ENCODE measurements around the gene CCL26. TPM values are rescaled to one million over a fixed set of nuclear protein-coding genes. Genes with fewer than 3 reads are reported as not detected.

The CCL26 gene
- total and polyA plus RNA-seq, 9 of the 15 experiments (the other 6 are each of a cell fraction or from before 2014, with no cell fraction given): 2.3 to 26.8 (median 8.4) TPM

GRCh38 chr7:75738604-75738974 is 33.4 kb downstream of the CCL26 start, which contains the start of gene HIP1:
TSS of gene HIP1 (minus strand) at chr7:75738941. CDS start at chr7:75738920, 21 bp downstream.
- Histone ChIP-seq H4K20me1 (replicated peaks; ENCODE audit: control insufficient read depth, insufficient read depth, low read length) (no peaks in the 10 kb centered on the region), H3K27ac (ENCODE audit: extremely low read depth, low read depth, low read length) (peak within 1 kb of the TSS; percentile 76), H3K9me3 (replicated peaks; ENCODE audit: control insufficient read depth, insufficient read depth, low read depth, low read length) (no peaks in the 10 kb centered on the region), H3K4me1 (replicated peaks in 1 of 2; ENCODE audit: control insufficient read depth in 2 of 2, insufficient read depth in 2 of 2, low read length in 2 of 2) (peaks cover 48 to 56% of the 10 kb centered on the region in 2 experiments), H3K36me3 (ENCODE audit: control insufficient read depth, insufficient read depth, low read length) (peaks cover 2% of the 10 kb centered on the region; the same call in 2 of the 3 replicates), H3K27me3 (ENCODE audit: control insufficient read depth in 2 of 2, insufficient read depth in 2 of 2, low read length in 2 of 2) (no peaks in the 10 kb centered on the region), H3K79me2 (ENCODE audit: control insufficient read depth, insufficient read depth, low read length) (peaks cover 34% of the 10 kb centered on the region), H3K9ac (ENCODE audit: insufficient read depth in 1 of 2, low read depth in 2 of 2, low read length in 2 of 2) (peak within 1 kb of the TSS; percentile 78 to 98), H3K9me1 (ENCODE audit: control insufficient read depth, insufficient read depth, low read length) (no peaks in the 10 kb centered on the region), H3K4me2 (ENCODE audit: insufficient read depth, low read length) (peak within 1 kb of the TSS; percentile 93), H2AFZ (ENCODE audit: low read depth, low read length) (peak within 1 kb of the TSS; percentile 90), H3K4me3 (peak within 1 kb of the TSS; percentile 84)
- DNase-seq (ENCODE audit: extremely low read depth in 1 of 4, low spot score in 3 of 4): no peak
- in situ Hi-C loops (cut with MboI) (no loop called here), intact Hi-C loops (cut with micrococcal nuclease) (loop anchor here (5.0 kb wide), 1 partner anchor 66 kb away; no protein-coding TSS in a partner anchor)
- WGBS (ENCODE audit: insufficient coverage, low coverage, missing lambda C conversion rate): under 1% methylated on average over 29 of the region's 30 CpGs
- no peak for ATAC-seq
- CTCF ChIA-PET (ENCODE audit: low intra/inter-chr PET ratio): no interaction called here
- no TSS peak for BruUV-seq (replicated peaks)
- FAIRE-seq: no peak
- POLR2A ChIA-PET: interaction anchor here (0.6 to 1.6 kb wide), 6 partner anchors 9 to 207 kb away, joined by 3 to 7 read pairs (median 3); no protein-coding TSS in a partner anchor
- TF ChIP-seq, protein P1, sequence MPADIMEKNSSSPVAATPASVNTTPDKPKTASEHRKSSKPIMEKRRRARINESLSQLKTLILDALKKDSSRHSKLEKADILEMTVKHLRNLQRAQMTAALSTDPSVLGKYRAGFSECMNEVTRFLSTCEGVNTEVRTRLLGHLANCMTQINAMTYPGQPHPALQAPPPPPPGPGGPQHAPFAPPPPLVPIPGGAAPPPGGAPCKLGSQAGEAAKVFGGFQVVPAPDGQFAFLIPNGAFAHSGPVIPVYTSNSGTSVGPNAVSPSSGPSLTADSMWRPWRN (IDR thresholded peaks at IDR 0.05; ENCODE audit: low read depth): no peak
- no peak for TF ChIP-seq CBX3 (IDR thresholded peaks at IDR 0.05; ENCODE audit: borderline replicate concordance in 1 of 2, low read length in 2 of 2)
- no peak for TF ChIP-seq ZNF75A (CRISPR knock-in tag; IDR thresholded peaks at IDR 0.05)
- TF ChIP-seq NEUROD1 (IDR thresholded peaks at IDR 0.05; ENCODE audit: borderline replicate concordance, low read depth, low read length, partially characterized antibody): no peak
- TF ChIP-seq KAT2B (IDR thresholded peaks at IDR 0.05; ENCODE audit: low read depth, low read length): no peak
- TF ChIP-seq ELF1 (tag; IDR thresholded peaks at IDR 0.05): no peak
- TF ChIP-seq FOXM1 (IDR thresholded peaks at IDR 0.05; ENCODE audit: low read depth): no peak
- no peak for TF ChIP-seq FOXM1 (CRISPR knock-in tag; IDR thresholded peaks at IDR 0.05; ENCODE audit: low read depth)
- no peak for TF ChIP-seq E2F6 (IDR thresholded peaks at IDR 0.05; ENCODE audit: borderline replicate concordance in 1 of 2, extremely low read depth in 1 of 2, insufficient read depth in 1 of 2, insufficient read length in 1 of 2, low read depth in 1 of 2, low read length in 1 of 2, poor library complexity in 1 of 2, severe bottlenecking in 1 of 2)
- TF ChIP-seq ZNF830 (CRISPR knock-in tag; IDR thresholded peaks at IDR 0.05): 0 out of 2 replicates have a peak, but pooled peaks have one; percentile 41
- TF ChIP-seq TAF7 (tag; IDR thresholded peaks at IDR 0.05): 0 out of 2 replicates have a peak, but pooled peaks have one; percentile 39
- TF ChIP-seq DDX20 (tag; IDR thresholded peaks at IDR 0.05; ENCODE audit: low read depth): no peak
- no peak for TF ChIP-seq HNRNPL (IDR thresholded peaks at IDR 0.05; ENCODE audit: low read depth, low read length)
- TF ChIP-seq KDM4B (IDR thresholded peaks at IDR 0.05; ENCODE audit: borderline replicate concordance in 2 of 2, low read depth in 1 of 2): no peak
- no peak for TF ChIP-seq PPARD (CRISPR knock-in tag; IDR thresholded peaks at IDR 0.05)
- no peak for TF ChIP-seq PML (IDR thresholded peaks at IDR 0.05; ENCODE audit: low read length)
- TF ChIP-seq BMI1 (IDR thresholded peaks at IDR 0.05; ENCODE audit: low read length): no peak
- no peak for TF ChIP-seq HMGXB4 (CRISPR knock-in tag; IDR thresholded peaks at IDR 0.05)
- TF ChIP-seq ILK (tag; IDR thresholded peaks at IDR 0.05; ENCODE audit: borderline replicate concordance, low read depth): no peak
- TF ChIP-seq FOXK1 (CRISPR knock-in tag; IDR thresholded peaks at IDR 0.05; ENCODE audit: borderline replicate concordance): no peak
- peak; percentile 69; the same call in 1 of the 2 replicates for TF ChIP-seq GABPB1 (CRISPR knock-in tag; IDR thresholded peaks at IDR 0.05)
